HG03354 (cell line): ENCODE measurements around the gene ADPRS.

Experiments used
- ATAC-seq: cut with Tn5 transposase; IDR thresholded peaks from one replicate; pipeline ENCODE4 v1.9.1; 2021; ENCODE audit warnings: mild to moderate bottlenecking; ENCODE audit not compliant: unreplicated experiment, poor library complexity, severe bottlenecking

The ADPRS gene

GRCh38 chr1:36088577-36089392, at the start of gene ADPRS:
Gene ADPRS (plus strand): TSS chr1:36088892. CDS start chr1:36088905, 13 bp downstream.
- ATAC-seq = peak; percentile 89

GRCh38 chr1:36040238-36040637, 48.5 kb upstream of the ADPRS start:
- ATAC-seq = no peak

GRCh38 chr1:36051821-36052220, 36.9 kb upstream of the ADPRS start:
- no peak for ATAC-seq

- ATAC-seq = no peak
These were observed 34.7 kb upstream of the ADPRS start for GRCh38 chr1:36053978-36054377.

GRCh38 chr1:36055706-36056105, 33.0 kb upstream of the ADPRS start:
- no peak for ATAC-seq

DNA sequence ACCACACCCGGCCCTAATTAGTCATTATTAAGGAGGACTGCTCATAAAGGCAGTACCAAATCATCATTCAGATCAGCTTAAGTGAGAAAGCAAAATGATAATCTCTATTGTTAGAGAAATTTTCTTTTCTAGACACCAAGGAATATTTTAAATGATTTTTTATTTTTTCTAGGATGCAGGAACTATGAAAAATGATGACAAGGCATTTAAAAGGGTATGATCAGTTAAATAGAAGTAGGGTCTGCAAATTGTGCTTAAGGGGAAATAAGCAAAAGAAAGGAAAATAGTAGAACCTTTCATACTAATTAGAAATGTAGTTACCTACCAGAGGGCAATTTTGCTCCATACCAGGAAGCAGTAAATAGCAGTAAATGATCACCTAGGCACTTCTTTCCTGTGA, 26.4 kb upstream of the ADPRS start:
- ATAC-seq = no peak

DNA sequence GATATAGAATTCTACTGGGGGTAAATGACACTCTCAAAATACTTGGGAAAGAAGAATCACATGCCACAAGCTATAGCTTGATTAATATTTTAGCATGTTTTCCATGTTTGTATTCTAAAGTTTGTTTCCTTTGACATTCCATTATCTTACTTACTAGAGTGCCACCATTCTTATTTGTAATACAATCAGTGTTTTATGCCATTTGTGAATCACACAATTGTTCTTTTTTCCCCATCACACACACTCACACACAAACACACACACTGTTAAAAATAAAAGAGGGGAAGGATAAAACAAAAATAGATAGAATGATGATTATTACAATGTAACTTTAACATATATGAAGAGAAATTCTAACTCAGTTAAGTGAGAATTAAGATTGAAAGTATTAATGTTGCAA, 20.8 kb upstream of the ADPRS start:
- no peak for ATAC-seq

GRCh38 chr1:36068866-36069265, 19.8 kb upstream of the ADPRS start:
- ATAC-seq = no peak

DNA sequence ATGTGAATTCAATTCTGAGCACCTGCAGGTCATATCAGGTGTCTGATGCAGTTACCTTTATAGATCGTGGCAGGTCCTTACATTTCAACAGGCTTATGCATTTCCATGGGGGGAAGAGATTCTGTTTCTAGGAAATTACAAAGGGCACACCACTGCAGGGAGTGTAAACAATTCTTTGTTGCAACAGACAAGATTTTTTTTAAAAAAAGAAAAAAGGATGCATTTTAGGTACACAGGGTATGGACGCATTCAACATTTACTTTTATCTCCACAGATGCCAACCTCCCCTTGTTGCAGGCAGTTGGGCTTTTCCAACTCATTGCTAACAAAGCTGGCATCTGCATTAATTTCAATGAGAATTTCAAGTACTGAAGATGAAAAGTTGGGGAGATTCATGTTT, 18.3 kb upstream of the ADPRS start:
- ATAC-seq = no peak

- no peak for ATAC-seq
These were observed 11.6 kb upstream of the ADPRS start for GRCh38 chr1:36076979-36077573.

DNA sequence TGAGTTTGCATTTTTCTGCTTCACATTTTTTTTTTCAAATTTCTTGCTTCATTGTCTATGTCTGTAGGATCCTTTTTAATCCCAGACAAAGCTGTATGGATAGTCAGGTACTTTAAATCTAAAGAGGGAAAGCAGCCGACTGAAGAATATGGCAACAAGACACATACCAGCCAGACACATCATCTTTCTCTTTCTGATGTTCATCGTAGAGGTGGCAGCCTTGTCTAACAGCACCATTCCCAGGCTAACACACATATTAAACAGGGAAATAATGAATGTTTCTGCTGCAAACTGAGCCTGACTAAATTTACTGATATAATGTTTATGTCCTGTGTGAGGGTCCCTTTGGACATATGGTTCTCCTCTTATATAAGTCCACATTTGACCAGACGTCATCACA, 8.5 kb upstream of the ADPRS start:
- no peak for ATAC-seq

GRCh38 chr1:36080801-36081200, 7.9 kb upstream of the ADPRS start:
- ATAC-seq = no peak

DNA sequence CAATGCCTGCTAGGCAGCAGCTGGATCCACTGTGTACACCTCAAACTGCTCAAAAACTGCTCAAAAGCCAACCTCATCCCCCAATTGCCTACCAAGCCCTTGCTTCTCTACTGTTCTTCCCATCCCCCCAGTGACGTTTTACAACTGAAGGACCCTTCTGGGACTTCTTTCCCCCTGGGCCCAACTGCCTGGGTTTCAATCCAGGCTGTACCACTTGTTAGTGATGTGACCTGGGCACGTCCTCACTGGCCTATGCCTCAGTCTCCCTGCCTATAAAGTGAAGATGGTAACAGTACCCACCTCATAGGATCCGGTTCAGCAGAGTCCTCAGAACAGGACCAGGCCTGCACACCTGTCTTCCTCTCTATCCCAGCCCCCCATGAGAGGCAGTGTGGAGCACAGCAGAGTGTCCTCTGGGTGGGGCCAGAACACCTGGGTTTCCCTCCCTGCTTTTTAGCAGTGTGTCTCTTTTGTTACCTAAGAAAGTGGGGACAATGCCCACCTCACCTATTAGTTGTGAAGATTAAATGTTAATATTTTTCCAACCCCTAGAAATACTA, 6.7 kb upstream of the ADPRS start:
- ATAC-seq = no peak

DNA sequence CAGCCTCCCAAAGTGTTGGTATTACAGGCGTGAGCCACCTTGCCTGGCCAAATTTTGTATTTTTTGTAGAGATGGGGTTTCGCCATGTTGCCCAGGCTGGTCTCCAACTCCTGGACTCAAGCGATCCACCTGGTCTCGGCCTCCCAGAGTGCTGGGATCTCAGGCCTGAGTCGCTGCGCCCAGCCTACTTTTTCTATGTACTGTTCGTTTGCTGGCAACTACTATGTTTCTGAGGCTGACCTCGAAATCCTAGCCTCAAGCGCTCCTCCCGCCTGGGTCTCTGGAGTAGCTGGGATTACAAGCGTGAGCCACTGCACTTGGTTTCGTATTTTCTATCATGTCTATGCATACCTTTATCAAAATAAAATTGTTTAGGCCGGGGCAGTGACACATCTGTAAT, 5.5 kb upstream of the ADPRS start:
- ATAC-seq = no peak

DNA sequence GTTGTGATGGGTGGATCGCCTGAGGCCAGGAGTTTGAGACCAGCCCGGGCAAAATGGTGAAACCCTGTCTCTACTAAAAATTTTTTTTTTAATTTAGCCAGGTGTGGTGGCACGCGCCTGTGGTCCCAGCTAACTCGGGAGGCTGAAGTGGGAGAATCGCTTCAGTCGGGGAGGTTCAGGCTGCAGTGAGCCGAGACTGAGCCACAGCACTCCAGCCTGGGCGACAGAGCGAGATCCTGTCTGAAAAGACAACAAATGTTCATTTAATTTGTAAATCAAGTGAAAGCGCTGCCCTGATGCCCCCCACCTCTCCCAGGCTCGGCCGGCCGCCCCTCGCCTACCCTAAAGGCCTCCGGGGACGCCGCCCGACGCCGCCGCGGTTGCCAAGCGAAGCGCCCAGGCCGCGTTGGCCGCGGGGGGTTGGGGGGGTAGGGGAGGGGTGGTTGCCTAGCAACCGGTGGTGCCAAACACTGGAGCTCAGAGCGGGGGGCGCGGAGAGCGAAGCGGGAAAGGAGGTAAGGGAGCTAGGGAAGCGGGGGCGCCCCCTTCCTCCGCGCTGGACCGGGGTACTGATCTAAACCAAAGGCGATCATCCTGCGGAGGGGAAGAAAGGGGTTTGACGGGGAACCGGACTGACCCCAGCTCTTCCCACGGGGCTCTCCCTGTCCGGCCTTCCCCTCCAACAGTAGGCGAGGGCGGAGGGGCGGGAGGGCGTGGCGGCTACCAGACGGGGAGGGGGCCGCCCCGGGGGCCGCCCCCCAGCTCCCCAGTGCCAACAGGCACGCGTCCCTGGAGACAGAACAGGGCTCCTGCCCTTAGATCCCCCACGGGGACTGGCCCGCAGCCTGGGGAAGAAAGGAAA, 4.8 kb upstream of the ADPRS start, which contains the start of gene TEKT2:
Gene TEKT2 (plus strand): TSS at position 460 of the 862 bp plus-strand sequence. CDS start 828 bp downstream, outside the sequence.
- no peak for ATAC-seq

GRCh38 chr1:36084497-36085115, 4.1 kb upstream of the ADPRS start:
- ATAC-seq = no peak

DNA sequence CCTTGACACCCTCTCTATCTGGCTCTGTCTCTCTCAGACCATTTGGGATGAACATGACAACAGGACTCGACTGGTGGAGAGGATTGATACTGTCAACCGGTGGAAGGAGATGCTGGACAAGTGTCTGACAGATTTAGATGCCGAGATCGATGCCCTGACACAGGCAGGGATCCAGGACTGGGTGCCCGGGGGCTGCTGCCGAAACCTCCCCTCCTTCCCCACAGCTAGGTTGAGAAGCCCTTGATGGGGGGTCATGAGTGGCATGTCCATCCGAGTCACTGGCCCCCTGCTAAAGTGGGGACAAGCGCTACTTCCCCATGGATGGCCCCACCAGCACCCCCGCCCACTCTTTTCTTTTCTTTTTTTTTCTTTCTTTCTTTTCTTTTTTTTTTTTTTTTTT, 3.6 kb upstream of the ADPRS start:
- no peak for ATAC-seq

DNA sequence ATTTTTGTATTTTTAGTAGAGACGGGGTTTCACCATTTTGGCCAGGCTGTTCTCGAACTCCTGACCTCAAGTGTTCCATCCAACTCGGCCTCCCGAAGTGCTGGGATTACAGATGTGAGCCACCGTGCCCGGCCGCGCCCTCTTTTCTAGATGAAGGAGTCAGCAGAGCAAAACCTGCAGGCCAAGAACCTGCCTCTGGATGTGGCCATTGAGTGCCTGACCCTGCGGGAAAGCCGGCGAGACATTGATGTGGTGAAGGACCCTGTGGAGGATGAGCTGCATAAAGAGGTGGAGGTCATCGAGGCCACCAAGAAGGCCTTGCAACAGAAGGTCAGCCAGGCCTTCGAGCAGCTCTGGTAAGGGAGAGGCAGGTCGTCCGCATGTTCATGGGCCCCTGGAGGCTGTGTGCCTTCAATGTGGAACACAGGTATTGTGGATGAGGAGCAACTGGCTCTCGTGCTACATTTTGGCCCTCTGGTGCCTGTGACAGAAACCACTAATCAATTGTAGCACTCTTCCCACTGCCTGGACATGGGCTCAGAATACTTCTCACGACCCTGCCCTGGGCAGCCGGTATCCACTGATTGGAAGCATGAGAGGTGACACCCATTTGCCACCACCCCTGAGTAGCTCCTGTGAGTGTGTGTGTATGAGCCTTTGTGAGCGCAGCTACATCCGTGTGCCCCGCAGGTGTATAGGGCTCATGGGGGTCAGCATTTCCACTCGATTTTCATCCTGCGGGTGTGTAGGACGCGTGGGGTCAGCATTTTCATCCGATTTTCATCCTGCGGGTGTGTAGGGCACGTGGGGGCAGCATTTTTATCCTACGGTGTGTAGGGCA, 2.8 kb upstream of the ADPRS start:
- no peak for ATAC-seq
